ENCODE data around the gene BTD.

DNA sequence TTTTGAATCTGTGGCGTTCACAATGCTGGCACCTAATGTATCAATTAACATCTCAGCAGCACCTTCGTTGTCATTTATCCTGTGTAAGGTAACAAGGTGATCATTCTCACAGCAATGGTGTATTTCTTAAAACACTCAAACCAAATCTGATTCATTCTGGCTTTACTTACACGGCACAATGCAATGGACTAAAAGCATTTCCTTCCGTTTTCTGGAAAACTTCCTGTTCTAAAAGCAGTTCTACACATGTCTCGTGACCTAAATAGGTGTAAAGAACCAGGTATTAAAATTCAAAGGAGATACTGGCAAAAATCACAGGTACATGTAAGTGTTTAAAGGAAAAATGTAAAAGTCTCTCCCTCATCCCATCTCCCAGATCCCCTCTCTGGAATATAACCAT is 77.8 kb downstream of the BTD start:
- TF ChIP-seq EZH2 (IDR thresholded peaks at IDR 0.05) (no peak), POLR2AphosphoS5 (IDR thresholded peaks at IDR 0.05; ENCODE audit: borderline replicate concordance, low read depth, low read length) (no peak), FOXP2 (optimal IDR thresholded peaks at IDR 0.05; ENCODE audit: control extremely low read depth, extremely low read length, insufficient read depth) (no peak)

Measured in SK-N-MC (cell line).